Fibroblast of upper back skin (primary cell): ENCODE measurements around the gene RETREG2.
"Not testable (repeated sequence)": the region's sequence is repeated elsewhere in the genome, so short reads cannot be mapped to it uniquely, and the experiment has no call there.

Experiments
- DNase-seq: peaks from one replicate; pipeline ENCODE4 v3.0.0-alpha.2; 2013

Gene RETREG2

DNA sequence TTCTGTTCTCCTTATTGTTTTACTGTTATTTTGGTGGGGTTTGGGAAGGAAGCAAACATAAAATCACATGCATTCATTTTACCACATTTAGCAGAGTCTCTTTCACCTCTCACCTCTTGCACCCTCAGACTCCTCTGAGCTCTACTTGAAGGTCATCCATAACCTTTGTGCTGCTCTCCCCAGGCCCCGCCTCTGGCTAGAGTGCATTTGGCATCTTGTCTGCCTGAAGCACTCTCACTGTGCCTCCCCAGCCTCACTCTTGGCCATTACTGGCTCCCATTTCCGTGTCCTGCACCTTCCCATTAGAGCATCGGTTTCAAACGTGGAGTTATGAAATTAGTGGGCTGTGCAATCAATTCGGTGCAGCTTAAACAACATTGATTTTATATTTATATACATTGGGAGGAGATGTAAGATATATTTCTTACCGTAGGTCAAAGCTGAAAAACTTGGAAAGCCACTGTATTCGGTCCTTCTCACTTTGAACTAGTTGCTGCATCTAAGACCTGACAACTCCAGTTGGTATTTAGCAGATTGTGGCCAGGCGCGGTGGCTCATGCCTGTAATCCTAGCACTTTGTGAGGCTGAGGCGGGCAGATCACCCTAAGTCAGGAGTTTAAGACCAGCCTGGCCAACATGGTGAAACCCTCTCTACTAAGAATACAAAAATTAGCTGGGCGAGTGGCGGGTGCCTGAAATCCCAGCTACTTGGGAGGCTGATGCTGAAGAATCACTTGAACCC is 21.6 kb downstream of the RETREG2 start:
- no peak for DNase-seq

DNA sequence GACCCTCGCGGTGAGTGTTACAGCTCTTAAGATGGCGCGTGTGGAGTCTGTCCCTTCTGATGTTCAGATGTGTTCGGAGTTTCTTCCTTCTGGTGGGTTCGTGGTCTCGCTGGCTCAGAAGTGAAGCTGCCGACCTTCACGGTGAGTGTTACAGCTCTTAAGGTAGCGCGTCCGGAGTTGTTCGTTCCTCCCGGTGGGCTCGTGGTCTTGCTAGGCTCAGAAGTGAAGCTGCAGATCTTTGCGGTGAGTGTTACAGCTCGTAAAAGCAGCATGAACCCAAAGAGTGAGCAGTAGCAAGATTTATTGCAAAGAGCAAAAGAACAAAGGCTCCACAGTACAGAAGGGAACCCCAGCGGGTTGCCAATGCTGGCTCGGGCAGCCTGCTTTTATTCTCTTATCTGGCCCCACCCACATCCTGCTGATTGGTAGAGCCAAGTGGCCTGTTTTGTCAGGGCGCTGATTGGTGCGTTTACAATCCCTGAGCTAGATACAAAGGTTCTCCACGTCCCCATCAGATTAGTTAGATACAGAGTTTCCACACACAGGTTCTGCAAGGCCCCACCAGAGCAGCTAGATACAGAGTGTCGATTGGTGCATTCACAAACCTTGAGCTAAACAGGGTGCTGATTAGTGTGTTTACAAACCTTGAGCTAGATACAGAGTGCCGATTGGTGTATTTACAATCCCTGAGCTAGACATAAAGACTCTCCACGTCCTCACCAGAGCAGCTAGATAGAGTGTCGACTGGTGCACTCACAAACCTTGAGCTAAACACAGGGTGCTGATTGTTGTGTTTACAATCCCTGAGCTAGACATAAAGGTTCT is 22.6 kb downstream of the RETREG2 start:
- not testable (repeated sequence) for DNase-seq

DNA sequence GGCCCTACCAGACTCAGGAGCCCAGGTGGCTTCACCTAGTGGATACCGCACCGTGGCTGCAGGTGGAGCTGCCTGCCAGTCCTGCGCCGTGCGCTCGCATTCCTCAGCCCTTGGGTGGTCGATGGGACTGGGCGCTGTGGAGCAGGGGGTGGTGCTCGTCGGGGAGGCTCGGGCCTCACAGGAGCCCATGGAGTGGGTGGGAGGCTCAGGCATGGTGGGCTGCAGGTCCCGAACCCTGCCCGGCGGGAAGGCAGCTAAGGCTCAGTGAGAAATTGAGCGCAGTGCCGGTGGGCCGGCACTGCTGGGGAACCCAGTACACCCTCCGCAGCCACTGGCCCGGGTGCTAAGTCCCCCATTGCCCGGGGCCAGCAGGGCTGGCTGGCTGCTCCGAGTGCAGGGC is 23.3 kb downstream of the RETREG2 start:
- not testable (repeated sequence) for DNase-seq

DNA sequence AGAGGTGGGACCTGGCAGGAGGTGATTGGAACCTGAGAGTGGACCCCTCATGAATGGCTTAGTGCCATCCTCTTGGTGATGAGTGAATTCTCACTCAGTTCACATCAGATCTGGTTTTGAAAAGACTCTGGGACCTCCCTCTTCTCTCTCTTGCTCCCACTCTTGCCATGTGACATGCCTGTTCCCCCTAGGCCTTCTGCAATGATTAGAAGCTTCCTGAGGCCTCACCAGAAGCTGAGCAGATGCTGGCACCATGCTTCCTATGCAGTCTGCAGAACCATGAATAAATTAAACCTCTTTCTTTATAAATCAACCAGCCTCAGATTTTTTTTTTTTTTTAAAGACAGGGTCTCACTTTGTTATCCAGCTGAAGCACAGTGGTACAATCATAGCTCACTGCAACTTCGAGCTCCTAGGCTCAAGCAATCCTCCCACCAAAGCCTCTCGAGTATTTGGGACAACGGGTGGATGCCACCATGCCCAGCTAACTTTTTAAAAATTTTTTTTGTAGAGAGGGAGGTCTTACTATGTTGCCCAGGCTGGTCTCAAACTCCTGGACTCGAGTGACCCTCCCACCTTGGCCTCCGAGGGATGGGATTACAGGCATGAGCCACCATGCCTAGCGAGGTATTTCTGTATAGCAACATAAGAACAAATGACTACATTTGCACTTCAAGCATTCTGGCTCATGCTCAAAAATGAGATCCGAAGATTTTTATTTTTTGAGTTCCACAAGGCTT is 26.5 kb downstream of the RETREG2 start:
- DNase-seq = no peak

DNA sequence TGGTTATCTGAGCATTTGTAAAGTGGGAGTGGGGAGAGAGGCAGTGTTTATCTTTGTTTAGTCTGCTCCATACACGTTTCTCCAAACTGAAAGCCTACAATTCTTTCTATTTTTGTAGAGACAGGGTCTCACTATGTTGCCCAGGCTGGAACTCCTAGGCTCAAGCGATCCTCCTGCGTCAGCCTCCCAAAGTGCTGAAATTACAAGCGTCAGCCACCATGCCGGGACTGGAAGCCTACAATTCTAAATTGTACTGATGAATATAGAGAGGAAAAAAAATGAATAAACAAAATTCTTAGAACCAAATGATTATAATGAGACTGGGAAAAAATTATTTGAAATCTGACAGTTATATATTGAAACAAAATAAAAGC is 27.1 kb downstream of the RETREG2 start:
- DNase-seq = no peak

DNA sequence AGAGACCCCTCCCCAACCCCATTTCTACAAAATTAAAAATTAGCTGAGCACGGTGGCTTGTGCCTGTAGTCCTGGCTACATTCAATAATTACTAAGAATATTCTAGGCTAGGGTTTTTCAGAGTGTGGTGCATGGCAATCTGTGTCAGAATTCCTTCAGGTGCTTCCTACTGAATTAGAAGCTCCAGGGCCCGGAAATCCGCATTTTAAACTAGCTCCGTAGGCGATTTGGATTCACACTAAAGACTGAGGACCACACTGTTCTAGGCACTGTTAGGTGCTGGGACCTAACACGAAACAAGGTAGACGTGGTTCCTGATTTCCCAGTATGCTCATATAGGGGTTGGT is 27.9 kb downstream of the RETREG2 start:
- no peak for DNase-seq

DNA sequence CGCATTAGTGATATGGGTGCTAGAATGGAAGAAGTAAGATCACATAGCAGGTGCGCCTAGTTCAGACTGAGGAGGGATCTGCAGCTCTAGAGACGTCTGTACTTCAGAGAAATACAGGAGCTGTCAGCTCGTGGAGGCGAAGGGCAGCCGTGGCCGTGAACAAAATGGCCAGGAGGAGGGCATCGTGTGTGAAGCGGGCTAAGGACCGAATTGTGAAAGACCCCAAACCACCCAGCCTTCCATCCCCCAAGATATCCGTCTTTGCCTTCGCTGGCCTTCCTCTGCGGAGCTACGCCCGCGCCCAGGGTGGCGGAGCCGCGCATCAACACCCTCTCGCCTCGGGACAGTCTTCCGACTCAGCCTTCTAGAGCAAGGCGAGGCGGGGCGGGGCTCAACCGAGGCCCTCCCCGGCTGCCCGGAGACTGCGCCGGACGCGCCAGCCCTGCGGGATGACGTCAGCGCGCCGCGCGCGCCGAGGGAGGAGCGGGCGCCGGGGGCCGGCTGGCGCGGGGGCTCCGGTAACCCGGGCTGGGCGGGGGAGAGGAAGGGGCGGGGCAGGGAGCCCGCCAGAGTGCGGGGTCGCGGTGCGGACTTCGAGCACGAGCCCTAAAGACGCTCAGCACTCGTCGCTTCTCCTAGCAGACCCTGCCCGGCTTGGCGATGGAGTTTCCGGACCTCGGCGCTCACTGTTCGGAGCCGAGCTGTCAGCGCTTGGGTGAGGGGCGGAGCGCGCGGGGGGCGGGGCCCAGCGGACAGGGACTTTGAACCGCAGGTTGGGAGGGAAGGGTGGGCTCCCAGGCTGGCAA is 28.5 kb downstream of the RETREG2 start, which contains the start of gene ZFAND2B:
Gene ZFAND2B (plus strand): TSS at position 455 of the 806 bp plus-strand sequence. CDS start 206 bp downstream, at position 661.
- peak; percentile 91 for DNase-seq

DNA sequence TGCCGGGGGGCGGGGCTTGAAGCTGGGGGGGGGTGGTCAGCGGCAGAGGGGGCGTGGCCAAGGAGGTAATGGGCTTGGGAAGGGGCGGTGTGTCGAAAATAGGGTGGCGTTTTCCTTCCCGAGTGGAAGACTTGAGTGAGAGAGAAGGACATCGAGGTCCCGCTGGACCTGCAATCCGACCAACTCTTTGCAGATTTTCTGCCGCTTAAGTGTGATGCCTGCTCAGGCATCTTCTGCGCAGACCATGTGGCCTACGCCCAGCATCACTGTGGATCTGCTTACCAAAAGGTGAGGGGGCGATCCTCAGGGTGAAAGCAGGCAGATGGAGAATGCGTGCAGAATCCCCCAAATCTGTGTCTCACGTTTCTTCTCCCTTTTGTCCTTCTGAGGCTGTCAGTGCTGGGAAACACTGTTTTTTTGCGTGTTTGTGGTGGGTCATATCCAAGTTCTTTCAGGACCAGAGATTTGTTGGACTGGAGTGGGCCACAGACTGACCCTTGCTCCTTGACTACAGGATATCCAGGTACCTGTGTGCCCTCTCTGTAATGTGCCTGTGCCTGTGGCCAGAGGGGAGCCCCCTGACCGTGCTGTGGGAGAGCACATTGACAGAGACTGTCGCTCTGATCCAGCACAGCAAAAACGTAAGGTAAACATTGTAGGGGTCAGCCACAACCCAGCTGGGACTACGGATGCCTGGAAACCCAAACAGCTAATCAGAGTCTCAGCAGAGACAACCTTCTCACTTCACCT is 29.2 kb downstream of the RETREG2 start:
- DNase-seq = no peak

DNA sequence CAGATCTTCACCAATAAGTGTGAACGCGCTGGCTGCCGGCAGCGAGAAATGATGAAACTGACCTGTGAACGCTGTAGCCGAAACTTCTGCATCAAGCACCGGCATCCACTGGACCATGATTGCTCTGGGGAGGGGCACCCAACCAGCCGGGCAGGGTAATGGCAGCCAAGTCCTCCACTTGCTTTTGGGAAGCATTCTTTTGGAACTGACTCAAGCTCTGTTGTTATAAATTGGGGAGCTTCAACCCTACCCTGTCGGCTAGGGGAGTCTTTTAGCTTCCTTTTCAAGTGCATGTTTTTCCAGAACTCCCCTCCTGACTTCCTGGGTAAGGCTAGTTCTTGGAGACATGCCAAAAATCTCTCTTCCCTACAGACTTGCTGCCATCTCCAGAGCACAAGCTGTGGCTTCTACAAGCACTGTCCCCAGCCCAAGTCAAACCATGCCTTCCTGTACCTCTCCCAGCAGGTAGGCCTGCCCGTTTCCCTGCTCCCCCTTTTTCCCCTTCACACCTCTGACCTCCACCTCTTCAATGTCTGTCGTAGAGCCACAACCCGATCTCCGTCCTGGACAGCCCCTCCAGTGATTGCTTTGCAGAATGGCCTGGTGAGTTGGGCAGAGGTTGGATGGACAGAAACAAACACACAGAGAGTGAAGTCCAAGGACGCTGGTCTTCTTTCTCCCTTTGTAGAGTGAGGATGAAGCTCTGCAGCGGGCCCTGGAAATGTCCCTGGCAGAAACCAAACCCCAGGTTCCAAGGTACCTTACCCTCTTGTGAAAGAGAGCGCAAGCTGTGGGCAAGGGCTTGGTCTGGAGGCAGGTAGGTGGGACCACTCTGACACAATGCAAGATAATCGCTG is 30.0 kb downstream of the RETREG2 start:
- DNase-seq = peak; percentile 28

DNA sequence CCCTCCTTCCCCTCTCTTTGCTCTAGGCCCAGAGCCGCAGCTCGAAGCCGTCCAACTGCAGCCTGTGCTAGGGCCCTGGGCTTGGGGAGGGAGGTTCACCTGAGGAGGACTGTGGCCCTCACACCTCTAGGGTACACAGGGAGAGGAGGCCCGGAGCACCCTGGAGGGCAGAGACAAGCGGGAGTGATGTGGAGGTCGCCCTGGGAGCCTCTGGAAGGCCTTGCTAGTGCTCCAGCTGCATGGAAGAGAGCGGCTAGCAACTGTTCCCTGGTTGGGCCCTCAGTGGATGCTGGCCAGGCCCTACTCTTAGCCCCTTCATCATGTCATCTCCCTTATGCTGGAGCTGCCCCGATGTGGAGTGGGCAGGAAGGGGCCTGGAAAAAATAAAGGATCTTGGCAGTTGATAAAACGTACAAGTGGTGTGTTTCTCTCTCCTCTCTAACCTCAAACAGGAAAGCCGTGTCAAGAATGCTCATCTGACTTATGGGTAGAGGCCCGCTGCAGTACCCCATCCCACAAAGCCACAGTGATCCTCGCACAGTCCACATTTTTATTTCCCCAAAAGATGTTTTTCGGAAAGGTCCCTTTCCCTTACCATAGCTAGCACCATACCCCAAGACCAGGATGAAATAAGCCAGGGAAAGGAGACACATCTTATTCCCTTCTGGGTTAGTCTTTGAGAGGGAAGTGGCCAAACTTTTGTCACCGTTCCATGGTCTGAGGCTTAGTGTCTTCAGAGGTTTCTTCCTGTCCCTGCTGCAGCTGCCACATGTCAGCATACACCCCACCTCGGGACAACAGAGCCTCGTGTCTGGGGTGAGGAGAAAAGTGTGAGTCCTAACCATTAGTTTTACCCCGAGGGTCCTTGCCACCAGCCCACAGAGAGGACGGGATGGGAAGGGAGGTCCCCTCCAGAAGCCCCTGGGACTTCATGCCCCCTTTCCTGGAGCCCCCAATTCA is 31.4 kb downstream of the RETREG2 start:
- no peak for DNase-seq

DNA sequence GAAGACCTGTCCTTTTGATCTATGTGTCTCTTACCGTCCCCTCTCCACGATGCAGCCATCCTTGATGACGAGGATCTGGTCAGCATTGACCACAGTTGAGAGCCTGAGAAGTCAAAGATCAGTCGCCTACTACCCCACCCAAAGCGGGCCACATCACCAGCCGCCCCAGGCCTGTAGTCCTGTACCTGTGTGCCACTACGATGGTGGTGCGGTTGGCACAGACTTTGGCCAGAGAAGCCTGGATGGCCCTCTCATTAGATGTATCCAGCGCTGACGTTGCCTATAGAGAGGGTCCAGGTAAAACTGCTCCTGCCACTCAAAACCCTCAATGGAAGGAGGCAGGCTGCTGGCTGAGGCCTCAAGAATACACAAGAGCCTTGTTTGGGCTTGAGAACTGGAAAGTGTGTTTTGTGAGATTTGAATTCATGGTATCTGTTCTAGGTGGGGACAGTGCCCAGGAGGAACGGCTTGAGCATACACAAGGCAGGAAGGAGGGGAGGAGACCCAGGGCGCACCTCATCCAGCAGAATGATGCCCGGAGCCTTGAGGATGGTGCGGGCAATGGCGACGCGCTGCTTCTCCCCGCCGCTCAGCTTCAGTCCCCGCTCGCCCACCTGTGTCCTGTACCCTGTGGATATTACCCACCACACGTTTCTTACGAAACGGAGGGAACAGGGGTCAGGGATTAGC is 32.3 kb downstream of the RETREG2 start:
- DNase-seq = no peak

DNA sequence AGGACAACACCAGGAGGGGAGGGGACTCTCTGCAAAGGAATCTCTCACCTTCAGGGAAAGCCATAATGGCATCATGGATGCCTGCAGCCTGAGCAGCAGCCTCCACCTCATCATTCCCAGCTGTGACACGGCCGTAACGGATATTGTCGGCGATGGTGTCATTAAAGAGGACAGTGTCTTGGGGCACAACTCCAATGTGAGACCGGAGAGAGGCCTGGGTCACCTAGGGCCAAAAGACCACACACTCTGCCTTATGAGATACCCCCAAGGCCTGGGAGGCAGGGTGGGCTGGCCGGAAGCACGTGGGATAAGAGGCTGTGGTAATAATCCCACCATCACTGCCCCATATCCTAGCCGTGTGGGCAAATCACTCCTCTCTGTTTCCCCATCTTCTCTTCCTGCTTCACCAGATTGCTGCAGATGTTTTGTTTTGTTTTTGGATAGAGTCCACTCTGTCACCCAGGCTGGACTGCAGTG is 32.8 kb downstream of the RETREG2 start:
- DNase-seq = no peak

DNA sequence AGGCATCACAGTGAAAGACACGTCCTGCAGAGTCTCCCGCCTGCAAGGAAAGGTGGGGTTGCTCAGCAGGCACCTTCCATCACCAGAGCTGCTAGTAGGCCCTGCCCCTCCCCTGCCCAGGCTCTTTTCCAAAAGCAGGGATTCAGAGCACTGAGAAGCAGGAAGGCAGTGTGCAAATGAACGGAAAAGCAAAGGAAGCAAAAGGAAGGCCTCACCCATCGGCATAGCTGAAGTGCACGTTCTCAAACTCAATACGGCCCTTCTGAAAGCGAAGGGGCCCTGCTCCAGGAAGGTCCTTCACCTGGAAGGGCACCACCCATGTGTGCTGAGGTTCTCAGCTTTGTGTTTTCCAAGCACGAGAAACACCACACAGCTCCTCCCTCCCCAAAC is 34.9 kb downstream of the RETREG2 start:
- no peak for DNase-seq

DNA sequence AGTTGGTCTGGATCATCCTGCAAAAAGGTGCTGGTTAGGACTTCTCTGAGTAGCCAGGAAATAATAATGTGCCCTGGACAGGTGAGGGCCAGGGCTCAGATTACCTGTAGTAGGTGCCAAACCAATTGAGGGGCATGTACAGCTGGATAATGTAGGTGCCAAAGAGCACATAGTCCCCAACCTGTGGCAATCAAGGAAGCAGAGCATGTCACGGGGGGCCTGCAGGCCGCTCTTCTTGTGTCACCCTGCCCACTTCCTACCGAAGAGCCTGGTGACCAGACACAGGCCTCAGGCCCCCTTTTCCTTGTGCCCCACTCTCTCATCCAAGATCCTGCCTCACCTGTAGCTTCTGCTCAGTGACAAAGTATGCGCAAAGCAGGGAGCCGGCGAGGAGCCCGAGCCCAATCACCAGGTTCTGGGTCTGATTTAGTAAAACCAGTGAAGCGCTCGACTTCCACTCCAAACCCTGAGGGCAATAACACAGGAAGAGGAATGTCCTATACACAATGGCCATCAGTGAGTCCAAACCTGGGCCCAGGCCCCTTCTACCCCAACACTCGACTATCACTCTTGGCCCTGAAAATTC is 35.5 kb downstream of the RETREG2 start:
- DNase-seq = no peak

DNA sequence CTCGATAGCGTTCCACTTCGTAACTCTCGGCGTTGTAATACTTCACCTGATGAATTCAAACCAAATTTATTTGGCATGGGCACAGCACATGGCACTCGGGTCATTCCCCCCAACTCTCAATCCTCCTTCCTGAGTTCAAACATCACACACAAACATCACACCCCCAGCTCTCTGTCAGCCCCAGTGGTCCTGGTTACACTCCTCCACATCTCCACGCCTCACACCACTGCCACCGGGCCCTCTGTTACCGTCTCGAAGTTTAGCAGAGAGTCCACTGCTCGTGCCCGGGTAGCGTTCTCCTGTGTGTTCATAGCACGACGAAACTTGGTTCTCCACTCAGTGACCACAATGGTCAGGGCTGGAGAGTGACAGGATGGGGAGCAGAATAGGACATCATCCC is 36.1 kb downstream of the RETREG2 start:
- no peak for DNase-seq

DNA sequence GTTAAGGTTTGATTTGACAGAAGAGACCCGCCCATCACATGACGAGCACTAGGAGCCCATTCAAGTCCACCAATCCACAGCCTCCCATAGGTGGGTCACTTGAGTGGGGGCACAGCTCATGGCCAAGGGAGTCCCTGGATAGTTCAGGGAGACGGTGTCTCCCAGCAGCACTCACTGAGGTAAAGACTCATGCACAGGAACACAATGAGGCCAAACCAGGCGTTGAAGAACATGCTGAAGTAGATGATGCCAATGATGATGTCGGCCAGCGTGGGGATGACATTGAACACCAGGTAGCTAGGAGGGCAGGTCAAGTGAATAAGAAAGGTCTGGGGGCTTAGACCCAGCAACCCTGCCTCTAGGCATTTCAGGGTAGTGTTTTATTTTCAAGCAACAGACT is 36.7 kb downstream of the RETREG2 start:
- no peak for DNase-seq

DNA sequence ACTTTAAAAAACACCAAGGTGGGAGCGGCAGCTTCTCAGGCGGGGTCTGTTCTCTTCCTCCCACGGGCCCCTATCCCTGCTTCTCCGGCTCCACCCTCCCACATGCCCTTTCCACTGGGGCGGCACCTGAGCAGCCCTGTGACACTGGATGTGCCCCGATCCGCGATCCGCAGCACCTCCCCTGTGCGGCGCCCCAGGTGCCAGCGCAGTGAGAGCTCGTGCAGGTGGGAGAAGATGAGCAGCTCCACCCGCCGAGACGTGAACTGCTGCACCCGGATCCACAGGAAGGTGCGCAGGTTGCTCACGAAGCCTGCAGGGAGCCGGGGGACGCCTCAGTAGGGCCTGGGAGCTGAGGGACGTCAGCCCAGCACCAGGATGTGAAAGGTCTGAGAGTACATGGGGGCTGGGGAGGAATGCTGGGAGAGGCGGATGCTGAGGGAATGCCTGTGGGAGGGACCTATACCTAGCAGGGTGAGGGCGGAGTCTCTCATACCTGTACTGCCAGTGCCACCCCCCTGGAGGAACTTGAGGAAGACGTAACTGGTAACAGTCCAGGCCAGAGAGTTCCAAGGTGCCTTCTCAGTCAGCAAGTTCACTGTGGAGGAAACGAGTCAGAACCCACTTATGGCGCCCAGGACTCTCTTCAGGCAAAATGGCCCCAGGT is 37.9 kb downstream of the RETREG2 start:
- DNase-seq = no peak

DNA sequence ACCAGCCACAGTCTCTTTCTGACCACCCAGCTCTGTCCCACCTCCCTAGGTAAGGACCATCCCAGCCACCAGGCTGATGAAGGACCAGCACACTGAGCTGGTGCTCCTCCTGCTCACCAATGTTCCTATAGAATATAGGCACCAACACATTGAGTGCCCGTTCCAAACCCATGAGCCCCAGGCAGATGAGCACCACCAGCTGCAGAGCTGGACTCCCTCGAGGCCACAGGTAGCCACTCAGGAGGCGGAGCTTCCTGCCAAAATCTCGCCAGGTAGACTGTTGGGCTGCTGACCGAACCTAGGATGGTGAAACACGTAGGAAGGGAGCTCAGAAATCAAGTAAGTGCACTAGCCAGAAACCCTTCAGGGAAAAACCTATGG is 38.5 kb downstream of the RETREG2 start:
- no peak for DNase-seq
